Measurements from ENCODE around the gene SEC14L5.
"Not testable (repeated sequence)": the region's sequence is repeated elsewhere in the genome, so short reads cannot be mapped to it uniquely, and the experiment has no call there.

Gene SEC14L5

GRCh38 chr16:4928227-4928626, 29.9 kb upstream of the SEC14L5 start:
- ChIA-PET POLR2A (no interaction called here), CTCF (no interaction called here)
- Histone ChIP-seq H3K4me1 (ENCODE audit: control extremely low read depth in 1 of 4, control insufficient read depth in 4 of 4, insufficient read depth in 4 of 4, low read length in 3 of 4) (no peaks in the 10 kb centered on the region), H3K27ac (ENCODE audit: insufficient read depth in 1 of 2, low read depth in 1 of 2, low read length in 2 of 2, poor library complexity in 1 of 2, severe bottlenecking in 2 of 2) (no peak overlapping the region), H3K36me3 (ENCODE audit: control insufficient read depth in 4 of 4, insufficient read depth in 4 of 4, low read length in 3 of 4) (no peaks in the 10 kb centered on the region), H3K27me3 (replicated peaks in 2 of 5; ENCODE audit: control insufficient read depth in 4 of 5, insufficient read depth in 5 of 5, low read length in 4 of 5) (peaks cover 0 to 10% (median 0%) of the 10 kb centered on the region in 5 experiments), H3K4me3 (ENCODE audit: control insufficient read depth in 1 of 7, extremely low read depth in 1 of 7, insufficient read depth in 4 of 7, low read depth in 2 of 7, low read length in 6 of 7) (no peak overlapping the region), H3K9me3 (ENCODE audit: control extremely low read depth in 1 of 5, control insufficient read depth in 4 of 5, insufficient read depth in 2 of 5, low read depth in 1 of 5, low read length in 4 of 5) (peaks cover 2 to 9% (median 6%) of the 10 kb centered on the region in 5 experiments)
- no peak for DNase-seq
- 96% methylated on average over 6 of the region's 6 CpGs for WGBS (ENCODE audit: insufficient coverage)

- H3K27ac ChIP-seq (ENCODE audit: insufficient read depth in 1 of 2, low read depth in 1 of 2, low read length in 2 of 2, poor library complexity in 1 of 2, severe bottlenecking in 2 of 2); H3K4me3 ChIP-seq (ENCODE audit: control insufficient read depth in 1 of 7, extremely low read depth in 1 of 7, insufficient read depth in 4 of 7, low read depth in 2 of 7, low read length in 6 of 7); H3K4me1 ChIP-seq (ENCODE audit: control extremely low read depth in 1 of 4, control insufficient read depth in 4 of 4, insufficient read depth in 4 of 4, low read length in 3 of 4); H3K36me3 ChIP-seq (ENCODE audit: control insufficient read depth in 4 of 4, insufficient read depth in 4 of 4, low read length in 3 of 4); DNase-seq; POLR2A ChIA-PET; H3K9me3 ChIP-seq (ENCODE audit: control extremely low read depth in 1 of 5, control insufficient read depth in 4 of 5, insufficient read depth in 2 of 5, low read depth in 1 of 5, low read length in 4 of 5): not testable (repeated sequence)
- H3K27me3 ChIP-seq (replicated peaks in 2 of 5; ENCODE audit: control insufficient read depth in 4 of 5, insufficient read depth in 5 of 5, low read length in 4 of 5): peaks cover 0 to 19% (median 6%) of the 10 kb centered on the region in 5 experiments
- CTCF ChIA-PET: interaction anchor here (1.0 kb wide), 1 partner anchor 10 kb away, joined by 3 read pairs; no protein-coding TSS in a partner anchor
- 80% methylated on average over 1 of the region's 4 CpGs for WGBS (ENCODE audit: insufficient coverage)
Observed at GRCh38 chr16:4929619-4930018, 28.5 kb upstream of the SEC14L5 start.

GRCh38 chr16:4931381-4931780, 26.7 kb upstream of the SEC14L5 start:
- Histone ChIP-seq H3K36me3 (ENCODE audit: control insufficient read depth in 4 of 4, insufficient read depth in 4 of 4, low read length in 3 of 4) (no peaks in the 10 kb centered on the region), H3K27me3 (replicated peaks in 2 of 5; ENCODE audit: control insufficient read depth in 4 of 5, insufficient read depth in 5 of 5, low read length in 4 of 5) (peaks cover 0 to 31% (median 16%) of the 10 kb centered on the region in 5 experiments), H3K4me3 (ENCODE audit: control insufficient read depth in 1 of 7, extremely low read depth in 1 of 7, insufficient read depth in 4 of 7, low read depth in 2 of 7, low read length in 6 of 7) (no peak overlapping the region), H3K27ac (ENCODE audit: insufficient read depth in 1 of 2, low read depth in 1 of 2, low read length in 2 of 2, poor library complexity in 1 of 2, severe bottlenecking in 2 of 2) (no peak overlapping the region), H3K4me1 (ENCODE audit: control extremely low read depth in 1 of 4, control insufficient read depth in 4 of 4, insufficient read depth in 4 of 4, low read length in 3 of 4) (peaks cover 0 to 6% (median 5%) of the 10 kb centered on the region in 4 experiments), H3K9me3 (ENCODE audit: control extremely low read depth in 1 of 5, control insufficient read depth in 4 of 5, insufficient read depth in 2 of 5, low read depth in 1 of 5, low read length in 4 of 5) (peaks cover 0 to 9% (median 6%) of the 10 kb centered on the region in 5 experiments)
- 96% methylated on average over 10 of the region's 11 CpGs for WGBS (ENCODE audit: insufficient coverage)
- ChIA-PET CTCF (interaction anchor here (1.4 to 1.5 kb wide), 2 partner anchors 11 to 24 kb away, joined by 3 to 5 read pairs; no protein-coding TSS in a partner anchor), POLR2A (no interaction called here)
- DNase-seq: no peak

- 88% methylated on average over 8 of the region's 8 CpGs for WGBS (ENCODE audit: insufficient coverage)
- Histone ChIP-seq H3K4me1 (ENCODE audit: control extremely low read depth in 1 of 4, control insufficient read depth in 4 of 4, insufficient read depth in 4 of 4, low read length in 3 of 4) (peaks cover 0 to 16% (median 14%) of the 10 kb centered on the region in 4 experiments), H3K4me3 (ENCODE audit: control insufficient read depth in 1 of 7, extremely low read depth in 1 of 7, insufficient read depth in 4 of 7, low read depth in 2 of 7, low read length in 6 of 7) (no peak overlapping the region), H3K36me3 (ENCODE audit: control insufficient read depth in 4 of 4, insufficient read depth in 4 of 4, low read length in 3 of 4) (no peaks in the 10 kb centered on the region), H3K9me3 (ENCODE audit: control extremely low read depth in 1 of 5, control insufficient read depth in 4 of 5, insufficient read depth in 2 of 5, low read depth in 1 of 5, low read length in 4 of 5) (no peaks in the 10 kb centered on the region), H3K27me3 (replicated peaks in 2 of 5; ENCODE audit: control insufficient read depth in 4 of 5, insufficient read depth in 5 of 5, low read length in 4 of 5) (peaks cover 0 to 51% (median 22%) of the 10 kb centered on the region in 5 experiments), H3K27ac (ENCODE audit: insufficient read depth in 1 of 2, low read depth in 1 of 2, low read length in 2 of 2, poor library complexity in 1 of 2, severe bottlenecking in 2 of 2) (no peak overlapping the region)
- POLR2A ChIA-PET: no interaction called here
- no peak for DNase-seq
- CTCF ChIA-PET: interaction anchor here (1.2 to 1.3 kb wide), 2 partner anchors 9 to 19 kb away, joined by 3 to 4 read pairs; no protein-coding TSS in a partner anchor
Observed at GRCh38 chr16:4933433-4933832, 24.7 kb upstream of the SEC14L5 start.

GRCh38 chr16:4933871-4934395, 24.2 kb upstream of the SEC14L5 start:
- WGBS (ENCODE audit: insufficient coverage): 92% methylated on average over 12 of the region's 15 CpGs
- no peak for DNase-seq
- CTCF ChIA-PET: interaction anchor here (1.2 to 1.3 kb wide), 2 partner anchors 9 to 20 kb away, joined by 3 to 4 read pairs; no protein-coding TSS in a partner anchor
- Histone ChIP-seq H3K4me1 (ENCODE audit: control extremely low read depth in 1 of 4, control insufficient read depth in 4 of 4, insufficient read depth in 4 of 4, low read length in 3 of 4) (peaks cover 0 to 16% (median 14%) of the 10 kb centered on the region in 4 experiments), H3K4me3 (ENCODE audit: control insufficient read depth in 1 of 7, extremely low read depth in 1 of 7, insufficient read depth in 4 of 7, low read depth in 2 of 7, low read length in 6 of 7) (no peak overlapping the region), H3K27me3 (replicated peaks in 2 of 5; ENCODE audit: control insufficient read depth in 4 of 5, insufficient read depth in 5 of 5, low read length in 4 of 5) (peaks cover 0 to 56% (median 22%) of the 10 kb centered on the region in 5 experiments), H3K36me3 (ENCODE audit: control insufficient read depth in 4 of 4, insufficient read depth in 4 of 4, low read length in 3 of 4) (no peaks in the 10 kb centered on the region), H3K9me3 (ENCODE audit: control extremely low read depth in 1 of 5, control insufficient read depth in 4 of 5, insufficient read depth in 2 of 5, low read depth in 1 of 5, low read length in 4 of 5) (no peaks in the 10 kb centered on the region), H3K27ac (ENCODE audit: insufficient read depth in 1 of 2, low read depth in 1 of 2, low read length in 2 of 2, poor library complexity in 1 of 2, severe bottlenecking in 2 of 2) (no peak overlapping the region)
- POLR2A ChIA-PET: no interaction called here

- no peak overlapping the region for H3K4me3 ChIP-seq (ENCODE audit: control insufficient read depth in 1 of 7, extremely low read depth in 1 of 7, insufficient read depth in 4 of 7, low read depth in 2 of 7, low read length in 6 of 7)
- H3K36me3 ChIP-seq (ENCODE audit: control insufficient read depth in 4 of 4, insufficient read depth in 4 of 4, low read length in 3 of 4): no peaks in the 10 kb centered on the region
- ChIA-PET CTCF (interaction anchor here (1.2 to 1.3 kb wide), 2 partner anchors 8 to 20 kb away, joined by 3 to 4 read pairs; no protein-coding TSS in a partner anchor), POLR2A (no interaction called here)
- DNase-seq: no peak
- H3K27ac ChIP-seq (ENCODE audit: insufficient read depth in 1 of 2, low read depth in 1 of 2, low read length in 2 of 2, poor library complexity in 1 of 2, severe bottlenecking in 2 of 2): no peak overlapping the region
- peaks cover 0 to 59% (median 22%) of the 10 kb centered on the region in 5 experiments for H3K27me3 ChIP-seq (replicated peaks in 2 of 5; ENCODE audit: control insufficient read depth in 4 of 5, insufficient read depth in 5 of 5, low read length in 4 of 5)
- peaks cover 0 to 16% (median 14%) of the 10 kb centered on the region in 4 experiments for H3K4me1 ChIP-seq (ENCODE audit: control extremely low read depth in 1 of 4, control insufficient read depth in 4 of 4, insufficient read depth in 4 of 4, low read length in 3 of 4)
- 90% methylated on average over 2 of the region's 6 CpGs for WGBS (ENCODE audit: insufficient coverage)
- H3K9me3 ChIP-seq (ENCODE audit: control extremely low read depth in 1 of 5, control insufficient read depth in 4 of 5, insufficient read depth in 2 of 5, low read depth in 1 of 5, low read length in 4 of 5): no peaks in the 10 kb centered on the region
Observed at GRCh38 chr16:4934591-4934990, 23.5 kb upstream of the SEC14L5 start.

- Histone ChIP-seq H3K9me3 (ENCODE audit: control extremely low read depth in 1 of 5, control insufficient read depth in 4 of 5, insufficient read depth in 2 of 5, low read depth in 1 of 5, low read length in 4 of 5) (no peaks in the 10 kb centered on the region), H3K4me1 (ENCODE audit: control extremely low read depth in 1 of 4, control insufficient read depth in 4 of 4, insufficient read depth in 4 of 4, low read length in 3 of 4) (peaks cover 0 to 16% (median 14%) of the 10 kb centered on the region in 4 experiments), H3K27ac (ENCODE audit: insufficient read depth in 1 of 2, low read depth in 1 of 2, low read length in 2 of 2, poor library complexity in 1 of 2, severe bottlenecking in 2 of 2) (no peak overlapping the region), H3K36me3 (ENCODE audit: control insufficient read depth in 4 of 4, insufficient read depth in 4 of 4, low read length in 3 of 4) (no peaks in the 10 kb centered on the region), H3K4me3 (ENCODE audit: control insufficient read depth in 1 of 7, extremely low read depth in 1 of 7, insufficient read depth in 4 of 7, low read depth in 2 of 7, low read length in 6 of 7) (peak overlapping the region in 1 of 7 experiments; percentile 39), H3K27me3 (replicated peaks in 2 of 5; ENCODE audit: control insufficient read depth in 4 of 5, insufficient read depth in 5 of 5, low read length in 4 of 5) (peaks cover 0 to 59% (median 22%) of the 10 kb centered on the region in 5 experiments)
- CTCF ChIA-PET: interaction anchor here (0.9 to 1.2 kb wide), 3 partner anchors 11 to 29 kb away, joined by 3 read pairs; no protein-coding TSS in a partner anchor
- WGBS (ENCODE audit: insufficient coverage): 94% methylated on average over 14 of the region's 19 CpGs
- no peak for DNase-seq
- POLR2A ChIA-PET: no interaction called here
Observed at GRCh38 chr16:4935241-4935855, 22.8 kb upstream of the SEC14L5 start.
